Globus pallidus (tissue), 1 donor: ENCODE data around the gene PIAS1.
"Not testable (repeated sequence)": the region's sequence is repeated elsewhere in the genome, so short reads cannot be mapped to it uniquely, and the experiment has no call there.

Source experiments
- DNase-seq: peaks from one replicate; pipeline ENCODE4 v3.0.0-alpha.2; 2015; ENCODE audit warnings: low spot score

Gene PIAS1

GRCh38 chr15:68053701-68054627, at the start of gene PIAS1:
TSS of gene PIAS1 (plus strand) at chr15:68054315. CDS start at chr15:68054327, 12 bp downstream.
- peak; percentile 95 for DNase-seq

- not testable (repeated sequence) for DNase-seq
Measured at GRCh38 chr15:68007642-68008041, 46.5 kb upstream of the PIAS1 start.

- DNase-seq: no peak
Measured at GRCh38 chr15:68010361-68011153, 43.6 kb upstream of the PIAS1 start.

- no peak for DNase-seq
Measured at GRCh38 chr15:68012911-68013310, 41.2 kb upstream of the PIAS1 start.

- no peak for DNase-seq
Measured at GRCh38 chr15:68014219-68014618, 39.9 kb upstream of the PIAS1 start.

DNA sequence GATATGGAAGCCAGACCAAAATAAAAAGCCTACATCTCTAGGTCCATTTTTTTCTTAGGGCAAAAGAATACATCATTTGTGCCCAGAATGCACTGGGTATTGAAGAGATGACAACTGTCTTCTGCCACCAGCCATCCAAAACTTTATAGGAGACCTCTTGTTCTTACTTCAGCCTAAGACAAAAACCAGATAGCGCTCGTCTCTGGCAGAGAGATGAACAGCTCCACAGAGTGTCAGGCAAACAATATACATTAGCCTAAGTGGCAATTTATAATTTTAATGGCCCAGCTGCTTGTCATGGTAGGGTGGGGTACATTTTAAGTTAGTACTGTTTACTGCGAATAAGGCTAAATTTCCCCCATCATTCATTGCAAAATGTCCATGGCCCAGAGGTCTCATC, 38.9 kb upstream of the PIAS1 start:
- no peak for DNase-seq

DNA sequence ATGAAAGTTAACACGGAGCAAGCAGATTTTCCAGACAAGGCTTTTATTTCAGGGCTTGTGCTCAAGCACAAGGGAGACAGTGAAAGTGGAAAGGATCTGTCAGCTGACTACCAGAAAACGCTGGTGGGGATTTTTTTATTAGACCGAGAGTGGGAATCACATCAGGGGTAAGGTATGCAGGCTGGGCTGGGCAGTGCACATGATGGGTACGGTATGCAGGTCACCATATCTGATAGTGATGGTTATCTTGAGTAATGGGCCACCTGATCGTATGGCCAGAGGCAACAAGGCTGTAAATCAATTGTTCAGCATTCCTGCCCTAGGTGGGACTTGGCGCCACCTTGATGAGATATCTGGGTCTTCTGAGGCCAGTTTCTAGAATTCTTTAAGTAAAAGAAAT, 36.9 kb upstream of the PIAS1 start:
- DNase-seq: no peak

GRCh38 chr15:68018797-68019444, 35.2 kb upstream of the PIAS1 start:
- no peak for DNase-seq

GRCh38 chr15:68019814-68020525, 34.1 kb upstream of the PIAS1 start:
- DNase-seq: no peak

DNA sequence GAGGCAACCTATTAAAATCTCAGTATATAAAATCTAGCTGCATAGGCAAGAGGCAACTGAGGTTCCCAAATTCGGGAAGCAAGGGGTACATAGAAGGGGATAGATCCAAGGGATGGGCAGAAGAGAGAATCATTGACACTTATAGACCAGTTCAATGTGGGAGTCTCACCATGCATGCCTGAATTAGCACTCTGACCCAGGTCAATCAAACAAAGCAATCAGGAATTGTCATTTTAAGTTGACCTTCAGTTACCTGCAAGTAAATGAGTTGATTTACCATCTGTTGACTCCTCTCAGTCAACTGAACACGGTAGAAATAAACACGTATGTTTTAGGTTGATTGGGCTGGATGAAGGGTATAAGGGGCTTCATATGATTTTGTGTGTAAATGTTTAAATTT, 33.4 kb upstream of the PIAS1 start:
- no peak for DNase-seq

GRCh38 chr15:68022061-68022460, 32.1 kb upstream of the PIAS1 start:
- peak; percentile 11 for DNase-seq

- DNase-seq: no peak
Measured at GRCh38 chr15:68023307-68024101, 30.6 kb upstream of the PIAS1 start.

DNA sequence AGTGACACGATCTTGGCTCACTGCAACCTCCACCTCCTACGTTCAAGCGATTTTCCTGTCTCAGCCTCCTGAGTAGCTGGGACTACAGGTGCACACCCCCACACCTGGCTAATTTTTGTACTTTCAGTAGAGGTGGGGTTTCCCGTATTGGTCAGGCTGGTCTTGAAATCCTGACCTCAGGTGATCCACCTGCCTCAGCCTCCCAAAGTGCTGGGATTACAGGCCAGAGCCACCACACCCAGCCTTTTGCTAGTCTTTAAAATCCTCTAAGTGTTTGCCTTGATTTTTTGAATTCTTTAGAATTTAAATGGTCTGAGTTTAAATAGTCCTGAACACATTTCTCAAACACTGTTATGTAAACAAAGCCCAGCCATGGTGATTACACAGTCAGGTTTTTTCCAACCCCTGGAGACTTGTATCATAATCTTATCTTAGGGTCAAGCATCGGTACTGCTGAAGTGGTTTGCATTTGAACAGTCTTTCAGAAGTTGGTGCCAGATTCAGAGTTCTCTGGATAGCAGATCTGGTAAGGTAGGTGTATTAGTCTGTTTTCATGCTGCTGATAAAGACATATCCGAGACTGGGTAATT, 28.2 kb upstream of the PIAS1 start:
- no peak for DNase-seq

DNA sequence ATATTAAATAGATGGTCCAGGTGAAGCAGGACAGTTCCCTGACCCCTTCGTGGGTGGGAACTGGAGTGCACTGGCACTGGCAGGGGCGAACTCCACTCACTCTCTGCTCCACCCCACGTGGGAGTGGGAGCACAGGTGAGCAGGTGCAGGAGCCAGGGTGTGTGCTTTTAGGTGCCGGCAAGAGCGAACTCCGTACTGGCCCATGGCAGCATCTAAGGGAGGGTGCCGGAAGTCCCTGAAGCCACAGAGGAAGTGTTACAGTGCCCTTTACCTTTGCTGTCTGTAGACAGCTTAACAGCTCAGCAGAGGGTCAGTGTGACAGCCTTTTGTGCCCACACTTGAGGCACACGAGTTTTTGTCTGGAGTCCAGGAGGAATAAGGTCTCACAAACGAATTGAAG, 26.7 kb upstream of the PIAS1 start:
- no peak for DNase-seq

DNA sequence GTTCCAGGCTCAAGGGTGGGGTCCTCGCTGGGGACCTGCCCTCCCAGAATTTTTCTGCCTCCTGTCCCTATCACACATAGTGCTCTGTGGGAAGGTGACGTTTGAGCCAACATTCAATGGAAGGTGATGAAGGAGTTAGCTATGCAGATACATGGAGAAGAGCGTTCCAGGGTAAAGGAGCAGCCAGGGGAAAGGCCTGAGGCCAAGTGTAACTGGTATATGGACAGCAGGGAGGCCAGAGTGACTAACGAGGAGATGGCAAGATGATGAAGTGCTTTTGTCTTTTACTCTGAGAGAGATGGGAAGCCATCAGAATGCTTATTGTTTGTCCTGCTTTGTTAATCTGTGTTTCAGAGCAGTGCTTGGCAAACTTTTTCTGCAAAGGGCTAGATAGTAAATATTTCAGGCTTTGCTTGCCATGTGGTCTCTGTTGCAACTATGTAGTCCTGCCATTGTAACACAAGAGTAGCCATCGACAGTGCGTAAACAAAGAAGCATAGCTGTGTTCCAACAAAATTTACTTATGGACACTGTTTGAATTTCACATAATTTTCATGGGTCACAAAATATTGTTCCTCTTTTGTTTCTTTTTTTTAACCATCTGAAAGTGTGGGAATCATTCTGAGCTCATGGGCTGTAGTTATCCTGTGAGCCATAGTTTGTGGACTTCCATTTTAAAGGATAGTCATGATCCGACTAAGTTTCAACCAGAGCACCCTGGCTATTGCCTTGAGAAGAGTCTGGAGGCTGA, 25.8 kb upstream of the PIAS1 start:
- DNase-seq: no peak

GRCh38 chr15:68028888-68029207, 25.3 kb upstream of the PIAS1 start:
- DNase-seq: no peak

DNA sequence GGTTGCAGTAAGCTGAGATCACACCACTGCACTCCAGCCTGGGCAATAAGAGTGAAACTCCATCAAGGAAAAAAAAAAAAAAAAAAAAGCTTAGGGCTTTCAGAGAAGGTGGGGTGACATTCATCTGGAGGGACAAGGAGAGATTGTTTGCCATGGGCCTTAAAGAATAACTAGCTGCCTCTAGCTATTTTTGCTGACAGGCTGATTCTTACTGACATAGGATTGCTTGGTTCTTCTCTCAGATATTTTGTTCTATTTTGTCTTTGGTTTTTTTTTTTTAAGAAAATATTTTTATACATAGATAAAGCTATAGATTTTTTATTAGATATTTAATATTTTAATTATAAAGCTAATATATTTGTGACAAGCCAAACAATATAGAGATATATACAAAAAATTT, 24.2 kb upstream of the PIAS1 start:
- no peak for DNase-seq

DNA sequence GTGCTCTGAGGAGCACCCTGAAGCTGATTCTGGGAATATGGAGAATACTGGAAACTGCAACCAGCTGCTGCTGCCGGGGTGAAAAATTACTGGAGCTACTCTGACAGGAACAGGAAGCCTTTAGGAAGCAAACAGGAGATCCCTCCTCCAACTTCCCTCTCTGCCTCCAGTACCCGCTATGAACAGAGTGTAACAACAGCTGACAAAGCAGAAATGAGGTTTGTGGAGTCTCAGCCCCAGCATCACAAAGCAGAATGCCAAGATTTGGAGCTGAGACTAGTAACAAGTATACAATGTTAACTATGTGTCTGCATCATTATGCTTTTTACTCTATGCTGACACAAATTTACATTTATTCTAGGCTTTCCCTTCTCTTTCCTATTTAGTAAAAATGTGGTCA, 22.7 kb upstream of the PIAS1 start:
- DNase-seq: peak; percentile 37

DNA sequence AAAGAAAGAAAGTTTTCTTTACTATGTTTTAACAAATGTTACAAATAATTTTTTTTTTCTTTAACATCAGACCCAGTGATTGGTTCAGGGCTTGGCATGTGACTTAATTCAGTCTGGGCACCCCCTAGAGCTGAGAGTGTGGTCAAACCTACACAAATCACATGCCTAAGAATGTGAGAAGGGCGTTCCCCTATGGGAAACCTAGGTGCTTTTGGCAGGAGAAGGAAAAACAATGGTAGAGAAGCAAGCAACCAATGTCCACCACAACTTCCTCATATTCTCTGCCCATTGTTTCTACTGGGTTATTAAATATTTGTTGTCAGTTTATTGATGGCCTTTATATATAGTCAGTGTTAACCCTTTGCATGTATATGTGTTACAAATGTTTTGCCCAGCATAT, 21.4 kb upstream of the PIAS1 start:
- no peak for DNase-seq

DNA sequence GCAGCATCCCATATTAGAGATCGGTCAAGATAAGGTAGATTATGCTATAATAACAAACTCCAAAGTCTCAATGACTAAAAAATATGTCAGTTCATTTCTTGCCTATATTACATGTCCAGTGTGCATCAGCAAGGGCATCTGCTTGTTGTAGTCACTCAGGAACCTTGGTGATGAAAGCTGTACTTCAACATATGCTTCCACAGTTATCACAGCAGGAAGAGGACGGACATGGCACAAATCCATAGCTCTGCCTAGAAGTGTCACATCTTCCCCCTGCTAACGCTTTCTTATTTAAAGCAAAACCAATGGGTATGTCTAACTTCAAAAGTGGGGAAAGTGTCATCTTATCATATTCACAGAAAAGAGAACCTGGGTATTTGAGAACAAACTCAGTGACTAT, 20.0 kb upstream of the PIAS1 start:
- DNase-seq: no peak
